Naive thymus-derived CD8-positive, alpha-beta T cell (primary cell): Measurements from ENCODE around the gene ACKR4. TPM values are rescaled to one million over a fixed set of nuclear protein-coding genes. Genes with fewer than 3 reads are reported as not detected.
"Not testable (repeated sequence)": the region's sequence is repeated elsewhere in the genome, so short reads cannot be mapped to it uniquely, and the experiment has no call there.

Source experiments
- ATAC-seq, 2 donors: fragments of 150-1000 bp; cut with Tn5 transposase in 1 of 2; sonication (Bioruptor Pico), chemical (Tn5 transposase) in 1 of 2; 1 replicate in 1 of 2; 2 replicates in 1 of 2; pipeline ENCODE4 v1.10.0; 2021; ENCODE audit warnings: mild to moderate bottlenecking in 2 of 2, moderate library complexity in 2 of 2
- POLR2A ChIA-PET: fragments of 350-600 bp; sonication (Branson Sonifier 250); formaldehyde crosslinking; loops from one replicate; lab custom pipeline; 2021; ENCODE audit warnings: antibody characterized with exemption; lab: Charles Lee
- DNase-seq, 10 donors: peaks; one replicate each; pipeline versions ENCODE4 v3.0.0 to v3.0.0-alpha.2; 2020 to 2022
- H3K27ac Mint-ChIP-seq, 10 donors: one replicate each; pipeline ENCODE4 v1.8.0; 2020 to 2022; ENCODE audit warnings: mild to moderate bottlenecking in 10 of 10, mixed read lengths in 10 of 10, moderate library complexity in 4 of 10, inconsistent platforms in 1 of 10
- H3K27me3 Mint-ChIP-seq, 5 donors: one replicate each; pipeline ENCODE4 v1.8.0; 2021 to 2022; ENCODE audit warnings: mixed read lengths in 5 of 5
- H3K36me3 Mint-ChIP-seq, 3 donors: one replicate each; pipeline ENCODE4 v1.8.0; 2020 to 2022; ENCODE audit warnings: mixed read lengths in 3 of 3, mild to moderate bottlenecking in 2 of 3, inconsistent platforms in 1 of 3
- H3K4me1 Mint-ChIP-seq, 4 donors: one replicate each; pipeline ENCODE4 v1.8.0; 2021 to 2022; ENCODE audit warnings: mixed read lengths in 4 of 4
- H3K4me3 Mint-ChIP-seq, 10 donors: one replicate each; pipeline ENCODE4 v1.8.0; 2020 to 2022; ENCODE audit warnings: mild to moderate bottlenecking in 10 of 10, mixed read lengths in 10 of 10, moderate library complexity in 6 of 10, inconsistent platforms in 1 of 10
- H3K9me3 Mint-ChIP-seq, 9 donors: one replicate each; pipeline ENCODE4 v1.8.0; 2020 to 2022; ENCODE audit warnings: mixed read lengths in 9 of 9, mild to moderate bottlenecking in 3 of 9, inconsistent platforms in 1 of 9, moderate library complexity in 1 of 9
- polyA plus RNA-seq, 3 donors: library from polyadenylated mRNA; unstranded; fragments of 300-500 nt; fragmentation: Illumina TruSeq; gene quantifications; one replicate each; pipeline ENCODE4 v1.2.3, GENCODE V29; 2021
- total RNA-seq, 8 experiments: library from RNA in 2 of 8; stranded (reverse) in 2 of 8; gene quantifications; one replicate each; pipeline ENCODE4 v1.2.3 and lab custom pipeline; 2021 to 2026

The ACKR4 gene
- total and polyA plus RNA-seq, 5 experiments from 2014 or later, result 0.26 to 0.27 TPM; not detected in 3

GRCh38 chr3:132625613-132626012 lies 28.5 kb downstream of the ACKR4 start:
- H3K27me3 Mint-ChIP-seq, result no peaks in the 10 kb centered on the region
- H3K9me3 Mint-ChIP-seq, result no peaks in the 10 kb centered on the region
- H3K27ac Mint-ChIP-seq, result no peak overlapping the region
- no peak overlapping the region for H3K4me3 Mint-ChIP-seq
- peaks cover 6 to 64% (median 21%) of the 10 kb centered on the region in 3 donors for H3K36me3 Mint-ChIP-seq
- peaks cover 0 to 14% (median 9%) of the 10 kb centered on the region in 4 donors for H3K4me1 Mint-ChIP-seq
- DNase-seq, result no peak
- POLR2A ChIA-PET, result interaction anchor here (0.6 kb wide), 1 partner anchor 57 kb away, joined by 3 read pairs; no protein-coding TSS in a partner anchor
- ATAC-seq, result no peak

- H3K27me3 Mint-ChIP-seq, result no peaks in the 10 kb centered on the region
- ATAC-seq (no peak), DNase-seq (no peak)
- peaks cover 0 to 56% (median 17%) of the 10 kb centered on the region in 3 donors for H3K36me3 Mint-ChIP-seq
- no peak overlapping the region for H3K4me3 Mint-ChIP-seq
- H3K9me3 Mint-ChIP-seq, result no peaks in the 10 kb centered on the region
- peaks cover 0 to 13% (median 8%) of the 10 kb centered on the region in 4 donors for H3K4me1 Mint-ChIP-seq
- no peak overlapping the region for H3K27ac Mint-ChIP-seq
- POLR2A ChIA-PET, result no interaction called here
Observed at GRCh38 chr3:132626955-132627354, 29.9 kb downstream of the ACKR4 start.

- peaks cover 0 to 62% (median 25%) of the 10 kb centered on the region in 3 donors for H3K36me3 Mint-ChIP-seq
- ATAC-seq, result no peak
- peaks cover 0 to 4% (median 4%) of the 10 kb centered on the region in 4 donors for H3K4me1 Mint-ChIP-seq
Observed at GRCh38 chr3:132628157-132628556, 31.1 kb downstream of the ACKR4 start.

GRCh38 chr3:132629928-132630327 lies 32.9 kb downstream of the ACKR4 start:
- POLR2A ChIA-PET, result no interaction called here
- DNase-seq (no peak), ATAC-seq (no peak)
- Mint-ChIP-seq H3K27me3 (no peaks in the 10 kb centered on the region), H3K4me1 (peaks cover 0 to 2% (median 2%) of the 10 kb centered on the region in 4 donors), H3K27ac (no peak overlapping the region), H3K36me3 (peaks cover 0 to 71% (median 28%) of the 10 kb centered on the region in 3 donors), H3K4me3 (no peak overlapping the region), H3K9me3 (no peaks in the 10 kb centered on the region)

More at GRCh38 chr3:132628157-132628556, 31.1 kb downstream of the ACKR4 start:
- POLR2A ChIA-PET, result no interaction called here
- H3K27ac Mint-ChIP-seq, result peak overlapping the region in 1 of 10 donors; percentile 34
- H3K9me3 Mint-ChIP-seq, result no peaks in the 10 kb centered on the region
- H3K4me3 Mint-ChIP-seq, result no peak overlapping the region
- DNase-seq, result no peak
- no peaks in the 10 kb centered on the region for H3K27me3 Mint-ChIP-seq

- H3K36me3 Mint-ChIP-seq, result peaks cover 0 to 75% (median 32%) of the 10 kb centered on the region in 3 donors
- H3K4me1 Mint-ChIP-seq, result no peaks in the 10 kb centered on the region
- H3K27me3 Mint-ChIP-seq, result no peaks in the 10 kb centered on the region
- DNase-seq (no peak), ATAC-seq (no peak)
- POLR2A ChIA-PET, result no interaction called here
- H3K9me3 Mint-ChIP-seq, result no peaks in the 10 kb centered on the region
- no peak overlapping the region for H3K4me3 Mint-ChIP-seq
- no peak overlapping the region for H3K27ac Mint-ChIP-seq
Observed at GRCh38 chr3:132630612-132631011, 33.5 kb downstream of the ACKR4 start.

- H3K4me3 Mint-ChIP-seq, result no peak overlapping the region
- no peaks in the 10 kb centered on the region for H3K27me3 Mint-ChIP-seq
- POLR2A ChIA-PET, result no interaction called here
- no peak for DNase-seq
- H3K4me1 Mint-ChIP-seq, result no peaks in the 10 kb centered on the region
- no peak overlapping the region for H3K27ac Mint-ChIP-seq
- H3K36me3 Mint-ChIP-seq, result peaks cover 0 to 72% (median 41%) of the 10 kb centered on the region in 3 donors
- no peaks in the 10 kb centered on the region for H3K9me3 Mint-ChIP-seq
- no peak for ATAC-seq
Observed at GRCh38 chr3:132635052-132635451, 38.0 kb downstream of the ACKR4 start.

- Mint-ChIP-seq H3K27ac (no peak overlapping the region), H3K9me3 (no peaks in the 10 kb centered on the region), H3K27me3 (no peaks in the 10 kb centered on the region), H3K4me3 (no peak overlapping the region), H3K36me3 (peaks cover 0 to 75% (median 37%) of the 10 kb centered on the region in 3 donors), H3K4me1 (no peaks in the 10 kb centered on the region)
- POLR2A ChIA-PET, result no interaction called here
- no peak for ATAC-seq
- DNase-seq, result no peak
Observed at GRCh38 chr3:132637590-132637989, 40.5 kb downstream of the ACKR4 start.

- Mint-ChIP-seq H3K36me3 (peaks cover 0 to 66% (median 28%) of the 10 kb centered on the region in 3 donors), H3K27me3 (no peaks in the 10 kb centered on the region), H3K27ac (no peak overlapping the region), H3K4me3 (no peak overlapping the region), H3K9me3 (no peaks in the 10 kb centered on the region), H3K4me1 (no peaks in the 10 kb centered on the region)
- DNase-seq (no peak), ATAC-seq (no peak)
- POLR2A ChIA-PET, result no interaction called here
Observed at GRCh38 chr3:132638706-132639105, 41.6 kb downstream of the ACKR4 start.

GRCh38 chr3:132641427-132641826 lies 44.4 kb downstream of the ACKR4 start:
- DNase-seq, H3K9me3 Mint-ChIP-seq, H3K4me3 Mint-ChIP-seq, H3K4me1 Mint-ChIP-seq, ATAC-seq, POLR2A ChIA-PET, H3K27me3 Mint-ChIP-seq: not testable (repeated sequence)
- peak overlapping the region in 2 of 10 donors; percentile 27 to 81 for H3K27ac Mint-ChIP-seq
- peaks cover 0 to 55% (median 22%) of the 10 kb centered on the region in 3 donors for H3K36me3 Mint-ChIP-seq

- POLR2A ChIA-PET, result no interaction called here
- peak in 1 of 2 donors; percentile 46 for ATAC-seq
- H3K27ac Mint-ChIP-seq, result peak overlapping the region in 1 of 10 donors; percentile 81
- peak in 3 of 10 donors; percentile 43 to 51 (median 45) for DNase-seq
- H3K9me3 Mint-ChIP-seq, result no peaks in the 10 kb centered on the region
- peaks cover 0 to 50% (median 19%) of the 10 kb centered on the region in 3 donors for H3K36me3 Mint-ChIP-seq
- no peaks in the 10 kb centered on the region for H3K27me3 Mint-ChIP-seq
- peaks cover 0 to 4% (median 3%) of the 10 kb centered on the region in 4 donors for H3K4me1 Mint-ChIP-seq
- H3K4me3 Mint-ChIP-seq, result no peak overlapping the region
Observed at GRCh38 chr3:132641837-132642538, 44.9 kb downstream of the ACKR4 start.

GRCh38 chr3:132642539-132642847 lies 45.4 kb downstream of the ACKR4 start:
- H3K36me3 Mint-ChIP-seq, result peaks cover 0 to 46% (median 19%) of the 10 kb centered on the region in 3 donors
- DNase-seq (no peak), ATAC-seq (no peak)
- H3K9me3 Mint-ChIP-seq, result no peaks in the 10 kb centered on the region
- no peak overlapping the region for H3K27ac Mint-ChIP-seq
- no peak overlapping the region for H3K4me3 Mint-ChIP-seq
- no peaks in the 10 kb centered on the region for H3K27me3 Mint-ChIP-seq
- POLR2A ChIA-PET, result no interaction called here
- H3K4me1 Mint-ChIP-seq, result peaks cover 0 to 5% (median 4%) of the 10 kb centered on the region in 4 donors

- Mint-ChIP-seq H3K4me3 (no peak overlapping the region), H3K27ac (peak overlapping the region in 3 of 10 donors; percentile 28 to 42 (median 35)), H3K9me3 (no peaks in the 10 kb centered on the region)
Observed at GRCh38 chr3:132643366-132643765, 46.3 kb downstream of the ACKR4 start.

GRCh38 chr3:132645058-132645457 lies 48.0 kb downstream of the ACKR4 start:
- ATAC-seq (no peak), DNase-seq (no peak)
- peak overlapping the region in 6 of 10 donors; percentile 9 to 55 (median 20) for H3K27ac Mint-ChIP-seq
- no peaks in the 10 kb centered on the region for H3K27me3 Mint-ChIP-seq
- no peak overlapping the region for H3K4me3 Mint-ChIP-seq
- no peaks in the 10 kb centered on the region for H3K9me3 Mint-ChIP-seq
- peaks cover 0 to 12% (median 5%) of the 10 kb centered on the region in 4 donors for H3K4me1 Mint-ChIP-seq
- POLR2A ChIA-PET, result no interaction called here
- peaks cover 0 to 21% (median 4%) of the 10 kb centered on the region in 3 donors for H3K36me3 Mint-ChIP-seq

More at GRCh38 chr3:132643366-132643765, 46.3 kb downstream of the ACKR4 start:
- H3K36me3 Mint-ChIP-seq, result peaks cover 0 to 38% (median 13%) of the 10 kb centered on the region in 3 donors
- ATAC-seq (no peak), DNase-seq (no peak)
- POLR2A ChIA-PET, result no interaction called here
- H3K4me1 Mint-ChIP-seq, result peaks cover 0 to 5% (median 4%) of the 10 kb centered on the region in 4 donors
- H3K27me3 Mint-ChIP-seq, result no peaks in the 10 kb centered on the region
